Measurements from ENCODE around the gene ZP2.
"Not testable (repeated sequence)": the region's sequence is repeated elsewhere in the genome, so short reads cannot be mapped to it uniquely, and the experiment has no call there.

Gene ZP2

GRCh38 chr16:21211486-21211885 is at the start of gene ZP2:
ZP2 (minus strand) TSS chr16:21211574; CDS start chr16:21211547, 27 bp downstream.
- no peak for DNase-seq (ENCODE audit: low read depth)

- no peak for DNase-seq (ENCODE audit: low read depth)
Observed at GRCh38 chr16:21257284-21257683, 45.9 kb upstream of the ZP2 start.

- no peak for DNase-seq (ENCODE audit: low read depth)
Observed at GRCh38 chr16:21256636-21257035, 45.3 kb upstream of the ZP2 start.

- no peak for DNase-seq (ENCODE audit: low read depth)
Observed at GRCh38 chr16:21253470-21253869, 42.1 kb upstream of the ZP2 start.

GRCh38 chr16:21250072-21250923 is 38.9 kb upstream of the ZP2 start:
- no peak for DNase-seq (ENCODE audit: low read depth)

GRCh38 chr16:21248179-21248578 is 36.8 kb upstream of the ZP2 start:
- not testable (repeated sequence) for DNase-seq (ENCODE audit: low read depth)

- no peak for DNase-seq (ENCODE audit: low read depth)
Observed at GRCh38 chr16:21244518-21245215, 33.3 kb upstream of the ZP2 start.

- no peak for DNase-seq (ENCODE audit: low read depth)
Observed at GRCh38 chr16:21242756-21243155, 31.4 kb upstream of the ZP2 start.

- DNase-seq (ENCODE audit: low read depth), result no peak
Observed at GRCh38 chr16:21239646-21240045, 28.3 kb upstream of the ZP2 start.

GRCh38 chr16:21236831-21237230 is 25.5 kb upstream of the ZP2 start:
- no peak for DNase-seq (ENCODE audit: low read depth)

- DNase-seq (ENCODE audit: low read depth), result no peak
Observed at GRCh38 chr16:21235199-21235585, 23.8 kb upstream of the ZP2 start.

- no peak for DNase-seq (ENCODE audit: low read depth)
Observed at GRCh38 chr16:21233521-21234150, 22.3 kb upstream of the ZP2 start, which contains the start of gene ANKS4B. ANKS4B (plus strand) TSS chr16:21233699; CDS start chr16:21233738, 39 bp downstream.

- DNase-seq (ENCODE audit: low read depth), result no peak
Observed at GRCh38 chr16:21233045-21233520, 21.7 kb upstream of the ZP2 start.

- DNase-seq (ENCODE audit: low read depth), result no peak
Observed at GRCh38 chr16:21228361-21228872, 17.0 kb upstream of the ZP2 start.

- DNase-seq (ENCODE audit: low read depth), result no peak
Observed at GRCh38 chr16:21227866-21228265, 16.5 kb upstream of the ZP2 start.

GRCh38 chr16:21226749-21227148 is 15.4 kb upstream of the ZP2 start:
- no peak for DNase-seq (ENCODE audit: low read depth)

GRCh38 chr16:21224800-21225199 is 13.4 kb upstream of the ZP2 start:
- no peak for DNase-seq (ENCODE audit: low read depth)

- DNase-seq (ENCODE audit: low read depth), result no peak
Observed at GRCh38 chr16:21223787-21224186, 12.4 kb upstream of the ZP2 start.

- no peak for DNase-seq (ENCODE audit: low read depth)
Observed at GRCh38 chr16:21222495-21223337, 11.3 kb upstream of the ZP2 start.

GRCh38 chr16:21219551-21219950 is 8.2 kb upstream of the ZP2 start:
- DNase-seq (ENCODE audit: low read depth), result no peak

GRCh38 chr16:21218153-21218552 is 6.8 kb upstream of the ZP2 start:
- DNase-seq (ENCODE audit: low read depth), result no peak

GRCh38 chr16:21217121-21217520 is 5.7 kb upstream of the ZP2 start:
- no peak for DNase-seq (ENCODE audit: low read depth)
